Small intestine (tissue), 7 donors: ENCODE data around the gene ORC1. TPM values are rescaled to one million over a fixed set of nuclear protein-coding genes. Genes with fewer than 3 reads are reported as not detected.

Experiments
- DNase-seq, 2 donors: peaks; one replicate each; pipeline versions ENCODE4 v3.0.0 to v3.0.0-alpha.2; 2013
- FAIRE-seq: peaks from 2 replicates; lab custom pipeline; 2012; peaks lifted over from hg19 to GRCh38; lab: Jason Lieb, UNC
- H3K27ac ChIP-seq, 3 donors: one replicate each; pipeline ENCODE4 v1.5.1; 2013; ENCODE audit warnings: low read length in 2 of 3, mild to moderate bottlenecking in 2 of 3, control low read depth in 1 of 3, inconsistent platforms in 1 of 3, low read depth in 1 of 3, moderate library complexity in 1 of 3
- H3K27me3 ChIP-seq, 3 donors: one replicate each; pipeline ENCODE4 v1.6.1; 2013; ENCODE audit warnings: low read length in 3 of 3, inconsistent platforms in 1 of 3; ENCODE audit not compliant: control insufficient read depth in 3 of 3, insufficient read depth in 3 of 3
- H3K36me3 ChIP-seq, 3 donors: one replicate each; pipeline ENCODE4 v1.6.1; 2013; ENCODE audit warnings: low read length in 3 of 3, inconsistent platforms in 1 of 3, low read depth in 1 of 3, mild to moderate bottlenecking in 1 of 3, moderate library complexity in 1 of 3; ENCODE audit not compliant: control insufficient read depth in 3 of 3, insufficient read depth in 2 of 3
- H3K4me1 ChIP-seq, 3 donors: one replicate each; pipeline ENCODE4 v1.6.1; 2013; ENCODE audit warnings: low read length in 2 of 3, inconsistent platforms in 1 of 3, low read depth in 1 of 3, mild to moderate bottlenecking in 1 of 3, moderate library complexity in 1 of 3; ENCODE audit not compliant: control insufficient read depth in 3 of 3, insufficient read depth in 2 of 3
- H3K4me3 ChIP-seq, 3 donors: one replicate each; pipeline ENCODE4 v1.5.1; 2013; ENCODE audit warnings: low read length in 3 of 3, control low read depth in 1 of 3, inconsistent platforms in 1 of 3, low read depth in 1 of 3, mild to moderate bottlenecking in 1 of 3, moderate library complexity in 1 of 3
- H3K9me3 ChIP-seq, 2 donors: one replicate each; pipeline ENCODE4 v1.6.1; 2013; ENCODE audit warnings: low read depth in 1 of 2, low read length in 1 of 2; ENCODE audit not compliant: control insufficient read depth in 2 of 2, insufficient read depth in 1 of 2
- WGBS, 3 donors: extraction: QIAGEN DNeasy Blood & Tissue Kit; methylation state at CpG; one replicate each; pipeline ENCODE4 v1.1.7; 2013; 5-methylcytosine and 5-hydroxymethylcytosine counted together
- polyA plus RNA-seq, 4 donors: library from polyadenylated mRNA; stranded (reverse) in 3 of 4; unstranded in 1 of 4; fragments of 200-250 nt in 3 of 4; fragments of 120-200 nt in 1 of 4; gene quantifications; one replicate each; pipeline versions ENCODE4 v1.2.1 to v1.2.3, GENCODE V29; 2013
- donor health status: healthy with polysubstance abuse.
- donor health status: control.
- donor health status: control.
- donor health status: Bipolar disorder and iron deficiency.
- donor health status: healthy.

Gene ORC1
- polyA plus RNA-seq, 4 donors: 0.22 to 5.3 (median 3.2) TPM

DNA sequence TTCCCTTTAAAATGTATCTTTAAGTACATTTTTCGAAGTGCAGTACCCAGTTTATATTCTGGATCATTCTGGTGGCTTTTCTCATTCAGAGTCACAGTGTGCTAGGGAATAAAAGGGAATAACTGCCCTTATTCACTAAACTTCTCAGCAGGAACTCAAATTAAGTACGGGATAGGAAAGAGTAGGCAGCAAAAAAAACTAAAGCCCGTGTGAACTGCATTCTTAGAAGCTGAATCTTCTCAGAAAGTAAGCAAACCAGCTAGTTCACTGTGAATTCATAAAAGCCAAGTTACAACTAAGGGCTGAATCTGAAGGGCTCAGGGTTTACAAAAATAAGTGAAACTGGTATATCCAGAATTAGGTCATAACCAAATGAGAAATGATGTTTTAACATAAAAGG is 22.1 kb upstream of the ORC1 start:
- WGBS, 3 donors: 80 to 83% (median 81%) methylated on average over 3 of the region's 3 CpGs
- DNase-seq (no peak), FAIRE-seq (no peak)
- no peak overlapping the region for H3K27ac ChIP-seq
- no peaks in the 10 kb centered on the region for H3K4me1 ChIP-seq
- H3K27me3 ChIP-seq: no peaks in the 10 kb centered on the region
- H3K36me3 ChIP-seq: peaks cover 4 to 31% (median 5%) of the 10 kb centered on the region in 3 donors
- H3K9me3 ChIP-seq: no peaks in the 10 kb centered on the region
- no peak overlapping the region for H3K4me3 ChIP-seq

- FAIRE-seq (no peak), DNase-seq (no peak)
- Histone ChIP-seq H3K27ac (no peak overlapping the region), H3K4me1 (no peaks in the 10 kb centered on the region), H3K9me3 (no peaks in the 10 kb centered on the region), H3K27me3 (no peaks in the 10 kb centered on the region), H3K4me3 (no peak overlapping the region), H3K36me3 (peaks cover 0 to 23% (median 2%) of the 10 kb centered on the region in 3 donors)
- WGBS, 3 donors: 92 to 97% (median 92%) methylated on average over 1 of the region's 1 CpG
These were observed 20.6 kb upstream of the ORC1 start for GRCh38 chr1:52424813-52425212.

GRCh38 chr1:52424231-52424636 is 20.0 kb upstream of the ORC1 start:
- Histone ChIP-seq H3K4me3 (no peak overlapping the region), H3K4me1 (no peaks in the 10 kb centered on the region), H3K27me3 (no peaks in the 10 kb centered on the region), H3K36me3 (peaks cover 0 to 22% (median 2%) of the 10 kb centered on the region in 3 donors), H3K9me3 (no peaks in the 10 kb centered on the region), H3K27ac (peak overlapping the region in 1 of 3 donors; percentile 70)
- FAIRE-seq (no peak), DNase-seq (no peak)

- H3K4me1 ChIP-seq: no peaks in the 10 kb centered on the region
- H3K27me3 ChIP-seq: no peaks in the 10 kb centered on the region
- no peak for FAIRE-seq
- peak overlapping the region in 1 of 3 donors; percentile 70 for H3K27ac ChIP-seq
- peaks cover 0 to 20% (median 2%) of the 10 kb centered on the region in 3 donors for H3K36me3 ChIP-seq
- peak in 1 of 2 donors; percentile 27 for DNase-seq
- WGBS, 3 donors: 57 to 83% (median 71%) methylated on average over 9 of the region's 9 CpGs
- H3K4me3 ChIP-seq: no peak overlapping the region
- no peaks in the 10 kb centered on the region for H3K9me3 ChIP-seq
These were observed 19.5 kb upstream of the ORC1 start for GRCh38 chr1:52423771-52424170.

- peak; percentile 90 for FAIRE-seq
- Histone ChIP-seq H3K9me3 (no peaks in the 10 kb centered on the region), H3K27me3 (no peaks in the 10 kb centered on the region), H3K27ac (no peak overlapping the region), H3K4me3 (no peak overlapping the region), H3K4me1 (no peaks in the 10 kb centered on the region), H3K36me3 (peaks cover 0 to 14% (median 4%) of the 10 kb centered on the region in 3 donors)
- DNase-seq: no peak
- 97 to 98% (median 97%) methylated on average over 2 of the region's 2 CpGs for WGBS, 3 donors
These were observed 18.8 kb upstream of the ORC1 start for GRCh38 chr1:52423055-52423454.

DNA sequence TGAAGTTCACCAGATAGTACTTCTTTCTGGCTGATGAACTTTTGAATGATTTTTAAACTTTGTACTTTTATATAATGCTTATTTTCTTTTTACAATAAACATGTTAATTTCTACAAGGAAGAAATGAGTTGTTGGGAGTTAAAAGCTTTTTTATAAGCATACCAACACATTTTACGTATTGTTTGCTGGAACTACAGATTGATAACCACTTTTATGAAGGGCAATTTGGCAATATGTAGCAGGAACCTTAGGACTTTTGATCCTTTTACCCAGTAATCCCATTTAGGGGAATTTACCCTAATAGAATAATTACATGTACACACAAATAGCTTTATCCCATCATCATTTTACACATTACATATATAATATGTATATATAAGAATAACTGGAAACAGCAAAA is 16.5 kb upstream of the ORC1 start:
- WGBS, 3 donors: 24 to 71% (median 40%) methylated on average over 1 of the region's 1 CpG
- Histone ChIP-seq H3K9me3 (no peaks in the 10 kb centered on the region), H3K4me3 (no peak overlapping the region), H3K4me1 (no peaks in the 10 kb centered on the region), H3K27ac (no peak overlapping the region), H3K36me3 (peaks cover 4 to 23% (median 12%) of the 10 kb centered on the region in 3 donors), H3K27me3 (no peaks in the 10 kb centered on the region)
- DNase-seq (peak; percentile 14 to 25), FAIRE-seq (peak; percentile 26)

DNA sequence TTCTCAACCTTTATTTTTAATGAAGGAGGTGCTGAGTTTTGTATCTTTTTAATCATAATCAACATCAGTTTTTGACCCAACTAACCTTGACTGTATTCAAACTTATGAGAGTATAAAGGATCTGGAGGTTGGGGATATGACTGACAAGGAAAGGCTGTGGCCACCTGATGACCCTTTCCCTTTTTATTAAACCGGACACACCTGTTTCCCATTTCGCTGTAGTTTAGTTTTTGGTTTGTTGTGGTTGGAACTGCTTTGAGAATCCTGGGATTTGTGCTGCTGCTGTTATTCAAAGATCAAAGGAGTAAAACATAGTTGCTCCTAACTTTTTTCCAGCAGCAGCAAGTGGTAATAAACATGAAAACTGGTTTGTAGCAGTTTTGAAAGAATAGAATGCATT is 12.6 kb upstream of the ORC1 start:
- H3K36me3 ChIP-seq: peaks cover 20 to 38% (median 28%) of the 10 kb centered on the region in 3 donors
- WGBS, 3 donors: 88 to 97% (median 93%) methylated on average over 2 of the region's 2 CpGs
- H3K4me3 ChIP-seq: no peak overlapping the region
- H3K9me3 ChIP-seq: no peaks in the 10 kb centered on the region
- no peak for FAIRE-seq
- no peaks in the 10 kb centered on the region for H3K27me3 ChIP-seq
- H3K4me1 ChIP-seq: no peaks in the 10 kb centered on the region
- DNase-seq: no peak
- H3K27ac ChIP-seq: no peak overlapping the region

DNA sequence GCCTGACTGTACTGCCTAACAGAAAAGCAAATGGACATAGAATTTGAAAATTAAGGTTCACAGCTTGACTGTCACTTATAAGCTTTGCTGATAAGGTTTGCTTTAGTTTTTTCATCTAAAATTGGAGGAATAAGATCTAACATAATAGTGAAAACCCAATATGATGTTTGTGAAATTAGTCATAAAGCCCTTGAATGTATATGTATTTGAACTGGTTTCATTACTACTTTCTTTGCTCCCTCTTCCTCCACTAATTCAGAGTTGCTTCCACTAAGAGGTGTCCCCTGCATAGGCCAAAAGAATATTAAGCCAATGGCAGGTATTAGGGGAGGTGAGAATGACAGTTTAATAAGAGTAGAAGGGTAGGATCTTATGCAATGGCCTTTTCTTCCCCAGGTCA is 10.7 kb upstream of the ORC1 start:
- DNase-seq (no peak), FAIRE-seq (no peak)
- H3K4me3 ChIP-seq: no peak overlapping the region
- H3K27me3 ChIP-seq: no peaks in the 10 kb centered on the region
- peaks cover 27 to 44% (median 36%) of the 10 kb centered on the region in 3 donors for H3K36me3 ChIP-seq
- no peaks in the 10 kb centered on the region for H3K4me1 ChIP-seq
- H3K9me3 ChIP-seq: no peaks in the 10 kb centered on the region
- H3K27ac ChIP-seq: no peak overlapping the region

DNA sequence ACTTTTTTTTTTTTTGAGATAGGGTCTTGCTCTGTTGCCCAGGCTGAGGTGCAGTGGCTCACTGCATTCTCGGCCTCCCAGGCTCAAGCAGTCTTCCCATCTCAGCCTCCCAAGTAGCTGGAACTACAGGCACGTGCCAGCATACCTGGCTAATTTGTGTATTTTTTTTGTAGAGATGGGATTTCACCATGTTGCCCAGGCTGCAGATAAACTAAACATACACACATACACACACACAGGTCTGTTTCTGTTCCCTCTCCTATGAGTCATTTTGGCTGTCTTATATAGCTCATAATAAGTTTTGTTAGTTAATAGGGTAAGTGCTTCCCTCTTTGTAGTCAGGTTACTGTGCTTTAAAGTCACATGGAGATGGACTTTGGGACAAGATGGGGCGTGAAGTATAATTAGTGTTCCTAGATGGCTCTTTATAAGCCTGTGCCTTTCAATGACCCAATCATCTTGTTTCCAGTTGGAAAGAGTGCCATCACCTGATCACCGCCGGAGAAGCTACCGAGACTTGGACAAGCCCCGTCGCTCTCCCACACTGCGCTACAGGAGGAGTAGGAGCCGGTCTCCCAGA is 9.3 kb upstream of the ORC1 start:
- Histone ChIP-seq H3K36me3 (peaks cover 29 to 44% (median 41%) of the 10 kb centered on the region in 3 donors), H3K9me3 (no peaks in the 10 kb centered on the region), H3K4me3 (no peak overlapping the region), H3K4me1 (no peaks in the 10 kb centered on the region), H3K27me3 (no peaks in the 10 kb centered on the region), H3K27ac (peak overlapping the region in 1 of 3 donors; percentile 41)
- DNase-seq (peak; percentile 55 to 85), FAIRE-seq (no peak)
- WGBS, 3 donors: 51 to 83% (median 69%) methylated on average over 10 of the region's 10 CpGs
